ENCODE results near the gene CEBPG. TPM values are rescaled to one million over a fixed set of nuclear protein-coding genes. Genes with fewer than 3 reads are reported as not detected.

Gene CEBPG
- total RNA-seq = 13.0 TPM
- long read RNA-seq, full-length matches to known transcripts = 37 of 42 reads
- long read RNA-seq, partial matches to known transcripts = 5 of 42 reads
- long read RNA-seq, other reads (novel, unspliced or antisense) = 0 of 42 reads

DNA sequence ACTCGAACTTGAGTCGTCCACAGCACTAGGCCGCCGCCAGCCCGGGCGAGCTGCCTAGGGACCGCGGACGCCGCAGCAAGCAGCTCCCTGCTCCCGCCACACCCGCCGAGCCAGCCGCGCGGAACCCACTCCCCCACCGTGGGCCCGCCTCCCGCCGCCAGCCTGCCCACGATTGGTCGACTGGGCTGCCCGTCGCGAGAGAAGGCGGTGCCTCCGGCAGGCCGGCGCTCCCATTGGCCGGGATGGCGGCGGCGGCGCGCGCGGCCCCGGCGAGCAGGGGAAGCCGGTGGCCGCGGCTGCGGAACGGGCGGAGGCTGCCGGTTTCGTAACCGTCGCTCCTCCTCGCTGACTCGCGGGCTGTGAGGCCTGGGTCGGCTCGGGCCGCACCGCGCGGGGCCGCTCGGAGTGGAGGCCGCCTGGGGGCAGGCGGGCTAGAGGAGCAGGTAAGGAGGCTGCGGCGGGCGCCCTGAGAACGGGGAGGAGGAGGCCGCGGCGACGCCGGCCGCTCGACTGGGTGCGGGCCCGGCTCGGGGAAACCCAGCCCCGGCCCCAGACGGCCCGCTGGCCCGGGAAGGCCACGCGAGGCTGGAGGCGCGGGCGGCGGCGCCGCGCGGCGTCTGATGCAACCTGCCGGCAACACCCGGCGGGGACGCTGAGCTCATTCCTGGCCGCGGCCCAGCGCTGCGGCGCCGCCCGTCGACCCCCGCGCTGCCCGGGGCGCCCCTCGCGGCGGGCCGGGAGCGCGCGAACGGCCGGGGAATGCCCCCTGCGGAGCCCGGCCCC is at the start of gene CEBPG:
Gene CEBPG (plus strand): TSS at position 257 of the 783 bp plus-strand sequence. CDS start 5,531 bp downstream, outside the sequence.
- peak within 1 kb of the TSS; percentile 75 for H3K4me3 ChIP-seq
- intact Hi-C loops (cut with micrococcal nuclease) = no loop called here

DNA sequence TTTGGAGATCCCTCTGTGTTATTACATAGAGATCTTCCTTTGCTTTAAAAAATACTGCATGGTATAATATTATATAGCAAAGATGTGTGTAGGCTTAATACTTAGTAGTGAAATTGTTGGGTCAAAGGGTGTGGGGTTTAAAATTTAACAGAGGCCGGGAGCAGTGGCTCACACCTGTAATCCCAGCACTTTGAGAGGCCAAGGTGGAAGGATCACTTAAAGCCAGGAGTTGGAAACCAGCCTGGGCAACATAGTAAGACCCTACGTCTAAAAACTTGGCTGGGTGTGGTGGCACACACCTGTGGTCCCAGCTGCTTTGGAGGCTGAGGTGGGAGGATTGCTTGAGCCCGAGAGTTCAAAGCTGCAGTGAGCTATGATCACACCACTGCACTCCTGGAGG is 48.9 kb upstream of the CEBPG start:
- H3K36me3 ChIP-seq = no peaks in the 10 kb centered on the region
- no peak overlapping the region for H3K4me3 ChIP-seq
- peaks cover 45% of the 10 kb centered on the region for H3K9me3 ChIP-seq (replicated peaks)
- H3K27ac ChIP-seq (replicated peaks) = no peak overlapping the region
- H3K4me1 ChIP-seq = no peaks in the 10 kb centered on the region
- no peak for DNase-seq
- intact Hi-C loops (cut with micrococcal nuclease) = no loop called here
- TF ChIP-seq, protein P1, sequence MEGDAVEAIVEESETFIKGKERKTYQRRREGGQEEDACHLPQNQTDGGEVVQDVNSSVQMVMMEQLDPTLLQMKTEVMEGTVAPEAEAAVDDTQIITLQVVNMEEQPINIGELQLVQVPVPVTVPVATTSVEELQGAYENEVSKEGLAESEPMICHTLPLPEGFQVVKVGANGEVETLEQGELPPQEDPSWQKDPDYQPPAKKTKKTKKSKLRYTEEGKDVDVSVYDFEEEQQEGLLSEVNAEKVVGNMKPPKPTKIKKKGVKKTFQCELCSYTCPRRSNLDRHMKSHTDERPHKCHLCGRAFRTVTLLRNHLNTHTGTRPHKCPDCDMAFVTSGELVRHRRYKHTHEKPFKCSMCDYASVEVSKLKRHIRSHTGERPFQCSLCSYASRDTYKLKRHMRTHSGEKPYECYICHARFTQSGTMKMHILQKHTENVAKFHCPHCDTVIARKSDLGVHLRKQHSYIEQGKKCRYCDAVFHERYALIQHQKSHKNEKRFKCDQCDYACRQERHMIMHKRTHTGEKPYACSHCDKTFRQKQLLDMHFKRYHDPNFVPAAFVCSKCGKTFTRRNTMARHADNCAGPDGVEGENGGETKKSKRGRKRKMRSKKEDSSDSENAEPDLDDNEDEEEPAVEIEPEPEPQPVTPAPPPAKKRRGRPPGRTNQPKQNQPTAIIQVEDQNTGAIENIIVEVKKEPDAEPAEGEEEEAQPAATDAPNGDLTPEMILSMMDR (IDR thresholded peaks at IDR 0.05; ENCODE audit: borderline replicate concordance) = no peak
- peaks cover 14% of the 10 kb centered on the region for H3K27me3 ChIP-seq (ENCODE audit: low read depth)

More for the DNA sequence above, at the start of gene CEBPG:
- H3K27me3 ChIP-seq (ENCODE audit: low read depth) = no peaks in the 10 kb centered on the region
- H3K36me3 ChIP-seq = no peaks in the 10 kb centered on the region
- TF ChIP-seq, protein P1 (IDR thresholded peaks at IDR 0.05; ENCODE audit: borderline replicate concordance) = peak; percentile 35
- peak; percentile 94 for DNase-seq
- H3K4me1 ChIP-seq = peaks cover 49% of the 10 kb centered on the region
- peak within 1 kb of the TSS; percentile 95 for H3K27ac ChIP-seq (replicated peaks)
- no peaks in the 10 kb centered on the region for H3K9me3 ChIP-seq (replicated peaks)

DNA sequence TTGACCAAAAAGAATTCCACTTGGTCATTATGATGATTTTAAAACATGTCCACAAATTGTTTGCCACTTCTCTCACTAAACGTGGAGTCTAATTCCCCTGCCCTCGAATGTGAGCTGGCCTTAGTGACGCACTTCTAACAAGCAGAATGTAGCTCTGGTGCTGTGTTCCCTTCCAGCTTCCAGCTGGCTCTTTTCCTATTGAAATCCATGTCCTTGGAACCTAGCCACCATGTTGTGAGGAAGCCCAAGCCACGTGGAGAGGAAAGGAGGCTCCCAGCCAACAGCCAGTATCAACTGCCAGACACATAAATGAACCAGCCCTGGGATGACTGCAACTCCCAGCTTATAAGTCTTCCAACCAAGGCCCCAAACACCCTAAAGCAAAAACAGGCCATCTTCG is 47.6 kb upstream of the CEBPG start:
- Histone ChIP-seq H3K9me3 (replicated peaks) (peaks cover 33% of the 10 kb centered on the region), H3K36me3 (no peaks in the 10 kb centered on the region), H3K4me1 (no peaks in the 10 kb centered on the region), H3K4me3 (no peak overlapping the region), H3K27ac (replicated peaks) (no peak overlapping the region), H3K27me3 (ENCODE audit: low read depth) (peaks cover 18% of the 10 kb centered on the region)
- TF ChIP-seq, protein P1 (IDR thresholded peaks at IDR 0.05; ENCODE audit: borderline replicate concordance) = no peak
- intact Hi-C loops (cut with micrococcal nuclease) = no loop called here
- DNase-seq = no peak

DNA sequence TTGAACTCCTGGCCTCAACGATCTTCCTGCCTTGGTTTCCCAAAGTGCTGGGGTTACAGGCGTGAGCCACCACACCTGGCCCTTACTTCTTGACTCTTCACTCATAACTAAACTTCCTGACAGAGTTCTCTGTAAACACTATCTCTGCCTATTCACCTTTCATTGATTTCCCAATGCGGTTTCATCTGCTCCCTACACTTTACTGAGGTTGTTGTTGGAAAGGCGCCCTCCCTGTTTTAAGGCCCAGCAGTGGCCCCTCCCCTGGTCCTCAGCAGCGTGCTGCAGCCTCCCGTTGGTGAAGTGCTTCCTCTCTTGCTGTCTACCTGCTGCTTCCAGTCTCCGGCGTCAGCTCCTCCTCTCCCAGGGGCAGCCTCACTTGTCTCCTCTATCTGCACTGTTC is 44.4 kb upstream of the CEBPG start:
- Histone ChIP-seq H3K4me1 (no peaks in the 10 kb centered on the region), H3K36me3 (no peaks in the 10 kb centered on the region), H3K9me3 (replicated peaks) (peaks cover 21% of the 10 kb centered on the region), H3K27ac (replicated peaks) (no peak overlapping the region), H3K4me3 (no peak overlapping the region), H3K27me3 (ENCODE audit: low read depth) (peaks cover 26% of the 10 kb centered on the region)
- TF ChIP-seq, protein P1 (IDR thresholded peaks at IDR 0.05; ENCODE audit: borderline replicate concordance) = no peak
- no peak for DNase-seq
- intact Hi-C loops (cut with micrococcal nuclease) = no loop called here

DNA sequence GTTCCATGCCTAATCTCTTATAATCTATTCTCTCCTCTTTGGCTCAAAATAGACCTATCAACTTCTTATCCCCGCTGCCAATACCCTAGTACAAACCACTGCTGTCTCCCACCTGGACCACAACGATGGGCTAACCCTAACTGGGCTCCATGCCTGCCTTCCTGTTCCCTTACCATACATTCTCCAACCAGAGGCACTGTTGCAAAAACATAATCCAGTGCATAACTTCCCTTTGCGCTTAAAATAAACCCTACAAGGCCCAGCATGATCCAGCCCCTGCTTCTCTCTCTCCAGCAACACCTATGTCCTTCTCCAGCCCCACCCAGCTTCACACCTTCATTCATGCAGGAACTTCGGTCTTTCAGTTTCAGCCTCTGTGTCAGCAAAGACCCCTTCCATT is 43.8 kb upstream of the CEBPG start:
- DNase-seq = no peak
- no peak overlapping the region for H3K4me3 ChIP-seq
- H3K36me3 ChIP-seq = no peaks in the 10 kb centered on the region
- no peaks in the 10 kb centered on the region for H3K4me1 ChIP-seq
- no peak overlapping the region for H3K27ac ChIP-seq (replicated peaks)
- TF ChIP-seq, protein P1 (IDR thresholded peaks at IDR 0.05; ENCODE audit: borderline replicate concordance) = no peak
- H3K27me3 ChIP-seq (ENCODE audit: low read depth) = peaks cover 28% of the 10 kb centered on the region
- intact Hi-C loops (cut with micrococcal nuclease) = no loop called here
- peaks cover 21% of the 10 kb centered on the region for H3K9me3 ChIP-seq (replicated peaks)

Measured in left ventricle myocardium inferior (tissue), 1 donor.